KG1 (cell line): Measurements from ENCODE around the gene KLRC2.
"Not testable (repeated sequence)": the region's sequence is repeated elsewhere in the genome, so short reads cannot be mapped to it uniquely, and the experiment has no call there.

Source experiments
- DNase-seq: peaks from one replicate; lab custom pipeline; 2025; lab: John Stamatoyannopoulos, UW

Gene KLRC2

GRCh38 chr12:10405294-10405693 is 30.5 kb downstream of the KLRC2 start:
- no peak for DNase-seq

GRCh38 chr12:10404798-10405197 is 31.0 kb downstream of the KLRC2 start:
- no peak for DNase-seq

GRCh38 chr12:10400829-10401228 is 35.0 kb downstream of the KLRC2 start:
- DNase-seq = no peak

GRCh38 chr12:10398168-10398567 is 37.6 kb downstream of the KLRC2 start:
- no peak for DNase-seq

GRCh38 chr12:10397296-10397695 is 38.5 kb downstream of the KLRC2 start:
- DNase-seq = no peak

- not testable (repeated sequence) for DNase-seq
Observed at GRCh38 chr12:10396176-10396575, 39.6 kb downstream of the KLRC2 start.

GRCh38 chr12:10395390-10395998 is 40.3 kb downstream of the KLRC2 start:
- no peak for DNase-seq

GRCh38 chr12:10394531-10395152 is 41.2 kb downstream of the KLRC2 start:
- not testable (repeated sequence) for DNase-seq

- no peak for DNase-seq
Observed at GRCh38 chr12:10393291-10393690, 42.5 kb downstream of the KLRC2 start.

GRCh38 chr12:10392394-10392930 is 43.3 kb downstream of the KLRC2 start:
- DNase-seq = peak; percentile 14

GRCh38 chr12:10390991-10391390 is 44.8 kb downstream of the KLRC2 start:
- DNase-seq = not testable (repeated sequence)

GRCh38 chr12:10389904-10390303 is 45.9 kb downstream of the KLRC2 start, which contains the start of gene KLRK1:
Gene KLRK1, minus strand, starts transcription at chr12:10390041. Its CDS starts 1,231 bp downstream, at chr12:10388810.
- no peak for DNase-seq

GRCh38 chr12:10388624-10389413 is 47.0 kb downstream of the KLRC2 start:
- DNase-seq = no peak

- DNase-seq = not testable (repeated sequence)
Observed at GRCh38 chr12:10387498-10387897, 48.3 kb downstream of the KLRC2 start.

GRCh38 chr12:10386857-10387256 is 49.0 kb downstream of the KLRC2 start:
- no peak for DNase-seq

GRCh38 chr12:10385166-10385613 is 50.6 kb downstream of the KLRC2 start:
- no peak for DNase-seq

GRCh38 chr12:10384191-10384590 is 51.6 kb downstream of the KLRC2 start:
- no peak for DNase-seq

- no peak for DNase-seq
Observed at GRCh38 chr12:10381928-10382628, 53.7 kb downstream of the KLRC2 start.
